ENCODE results near the gene PPP2R3C. TPM values are rescaled to one million over a fixed set of nuclear protein-coding genes. Genes with fewer than 3 reads are reported as not detected.

Gene PPP2R3C
- total RNA-seq, 2 experiments from 2014 or later: 33.3 to 38.6 TPM

- peaks cover 21% of the 10 kb centered on the region for H3K36me3 Mint-ChIP-seq (ENCODE audit: low read depth)
- H3K9me3 Mint-ChIP-seq (ENCODE audit: insufficient read depth): no peaks in the 10 kb centered on the region
- no peak overlapping the region for H3K4me3 Mint-ChIP-seq
- H3K27ac Mint-ChIP-seq: no peak overlapping the region
- ChIA-PET CTCF (interaction anchor here (1.5 to 2.1 kb wide), 2 partner anchors 8 to 267 kb away, joined by 4 to 16 read pairs; no protein-coding TSS in a partner anchor), POLR2A (no interaction called here)
- peaks cover 6% of the 10 kb centered on the region for H3K4me1 Mint-ChIP-seq (ENCODE audit: low read depth)
- ATAC-seq (no peak), DNase-seq (no peak)
- no peaks in the 10 kb centered on the region for H3K27me3 Mint-ChIP-seq (ENCODE audit: low read depth)
These were observed 27.4 kb upstream of the PPP2R3C start for GRCh38 chr14:35149239-35149638.

GRCh38 chr14:35147711-35148110 lies 25.9 kb upstream of the PPP2R3C start:
- no peak for ATAC-seq
- CTCF ChIA-PET: interaction anchor here (1.1 kb wide), 1 partner anchor 82 kb away, joined by 3 read pairs; no protein-coding TSS in a partner anchor

GRCh38 chr14:35147186-35147585 lies 25.4 kb upstream of the PPP2R3C start:
- CTCF ChIA-PET: interaction anchor here (1.2 to 1.4 kb wide), 2 partner anchors 83 to 256 kb away, joined by 3 to 4 read pairs; no protein-coding TSS in a partner anchor
- Mint-ChIP-seq H3K4me1 (ENCODE audit: low read depth) (peaks cover 3% of the 10 kb centered on the region), H3K27ac (no peak overlapping the region), H3K36me3 (ENCODE audit: low read depth) (peaks cover 19% of the 10 kb centered on the region), H3K9me3 (ENCODE audit: insufficient read depth) (no peaks in the 10 kb centered on the region), H3K27me3 (ENCODE audit: low read depth) (no peaks in the 10 kb centered on the region), H3K4me3 (no peak overlapping the region)
- no peak for DNase-seq
- ATAC-seq: no peak
- POLR2A ChIA-PET: no interaction called here

More at GRCh38 chr14:35147711-35148110, 25.9 kb upstream of the PPP2R3C start:
- H3K36me3 Mint-ChIP-seq (ENCODE audit: low read depth): peaks cover 19% of the 10 kb centered on the region
- no peak for DNase-seq
- no peak overlapping the region for H3K4me3 Mint-ChIP-seq
- no peaks in the 10 kb centered on the region for H3K9me3 Mint-ChIP-seq (ENCODE audit: insufficient read depth)
- H3K27me3 Mint-ChIP-seq (ENCODE audit: low read depth): no peaks in the 10 kb centered on the region
- peaks cover 3% of the 10 kb centered on the region for H3K4me1 Mint-ChIP-seq (ENCODE audit: low read depth)
- no peak overlapping the region for H3K27ac Mint-ChIP-seq
- POLR2A ChIA-PET: no interaction called here

- H3K36me3 Mint-ChIP-seq (ENCODE audit: low read depth): peaks cover 18% of the 10 kb centered on the region
- H3K27ac Mint-ChIP-seq: no peak overlapping the region
- H3K4me3 Mint-ChIP-seq: no peak overlapping the region
- H3K9me3 Mint-ChIP-seq (ENCODE audit: insufficient read depth): no peaks in the 10 kb centered on the region
- peaks cover 3% of the 10 kb centered on the region for H3K4me1 Mint-ChIP-seq (ENCODE audit: low read depth)
- DNase-seq (no peak), ATAC-seq (no peak)
- ChIA-PET CTCF (interaction anchor here (1.2 to 1.4 kb wide), 3 partner anchors 9 to 257 kb away, joined by 3 to 4 read pairs (median 4); no protein-coding TSS in a partner anchor), POLR2A (no interaction called here)
- H3K27me3 Mint-ChIP-seq (ENCODE audit: low read depth): no peaks in the 10 kb centered on the region
These were observed 24.9 kb upstream of the PPP2R3C start for GRCh38 chr14:35146711-35147149.

GRCh38 chr14:35144029-35144428 lies 22.2 kb upstream of the PPP2R3C start:
- ChIA-PET POLR2A (interaction anchor here (1.2 kb wide), 3 partner anchors 148 to 272 kb away, joined by 3 read pairs; partner anchors contain the start of gene PSMA6), CTCF (interaction anchor here (0.7 to 4.9 kb wide), 14 partner anchors 11 to 678 kb away, joined by 3 to 123 read pairs (median 4); no protein-coding TSS in a partner anchor)
- H3K4me1 Mint-ChIP-seq (ENCODE audit: low read depth): peaks cover 1% of the 10 kb centered on the region
- H3K9me3 Mint-ChIP-seq (ENCODE audit: insufficient read depth): no peaks in the 10 kb centered on the region
- peaks cover 12% of the 10 kb centered on the region for H3K36me3 Mint-ChIP-seq (ENCODE audit: low read depth)
- H3K4me3 Mint-ChIP-seq: no peak overlapping the region
- no peak for DNase-seq
- no peak overlapping the region for H3K27ac Mint-ChIP-seq
- no peak for ATAC-seq
- H3K27me3 Mint-ChIP-seq (ENCODE audit: low read depth): no peaks in the 10 kb centered on the region

- peaks cover 4% of the 10 kb centered on the region for H3K4me1 Mint-ChIP-seq (ENCODE audit: low read depth)
- POLR2A ChIA-PET: interaction anchor here (1.5 to 2.1 kb wide), 3 partner anchors 263 to 275 kb away, joined by 4 to 10 read pairs (median 9); partner anchors contain the start of gene NFKBIA
- CTCF ChIA-PET: interaction anchor here (0.7 to 5.6 kb wide), 43 partner anchors 9 to 680 kb away, joined by 3 to 123 read pairs (median 5); partner anchors contain the start of genes NFKBIA, PRORP and PSMA6
- ATAC-seq (no peak), DNase-seq (no peak)
- H3K36me3 Mint-ChIP-seq (ENCODE audit: low read depth): peaks cover 12% of the 10 kb centered on the region
- H3K27me3 Mint-ChIP-seq (ENCODE audit: low read depth): no peaks in the 10 kb centered on the region
- H3K4me3 Mint-ChIP-seq: no peak overlapping the region
- no peak overlapping the region for H3K27ac Mint-ChIP-seq
- H3K9me3 Mint-ChIP-seq (ENCODE audit: insufficient read depth): no peaks in the 10 kb centered on the region
These were observed 19.2 kb upstream of the PPP2R3C start for GRCh38 chr14:35140718-35141581.

GRCh38 chr14:35138585-35138984 lies 16.8 kb upstream of the PPP2R3C start:
- peaks cover 30% of the 10 kb centered on the region for H3K36me3 Mint-ChIP-seq (ENCODE audit: low read depth)

GRCh38 chr14:35134329-35135123 lies 12.7 kb upstream of the PPP2R3C start:
- ChIA-PET CTCF (interaction anchor here (0.8 to 1.3 kb wide), 5 partner anchors 8 to 553 kb away, joined by 3 to 4 read pairs (median 3); no protein-coding TSS in a partner anchor), POLR2A (interaction anchor here (0.6 to 1.9 kb wide), 3 partner anchors 12 to 282 kb away, joined by 3 to 12 read pairs (median 7); partner anchors contain the start of genes NFKBIA, PPP2R3C and PRORP)
- no peaks in the 10 kb centered on the region for H3K9me3 Mint-ChIP-seq (ENCODE audit: insufficient read depth)
- no peaks in the 10 kb centered on the region for H3K27me3 Mint-ChIP-seq (ENCODE audit: low read depth)
- no peak overlapping the region for H3K4me3 Mint-ChIP-seq
- DNase-seq (no peak), ATAC-seq (no peak)
- H3K27ac Mint-ChIP-seq: peak overlapping the region; percentile 23
- H3K36me3 Mint-ChIP-seq (ENCODE audit: low read depth): peaks cover 45% of the 10 kb centered on the region
- peaks cover 5% of the 10 kb centered on the region for H3K4me1 Mint-ChIP-seq (ENCODE audit: low read depth)

More at GRCh38 chr14:35138585-35138984, 16.8 kb upstream of the PPP2R3C start:
- Mint-ChIP-seq H3K27me3 (ENCODE audit: low read depth) (no peaks in the 10 kb centered on the region), H3K27ac (no peak overlapping the region), H3K4me1 (ENCODE audit: low read depth) (peaks cover 5% of the 10 kb centered on the region), H3K9me3 (ENCODE audit: insufficient read depth) (no peaks in the 10 kb centered on the region), H3K4me3 (no peak overlapping the region)
- POLR2A ChIA-PET: no interaction called here
- CTCF ChIA-PET: interaction anchor here (5.6 kb wide), 1 partner anchor 266 kb away, joined by 67 read pairs; the partner anchor contains the start of gene NFKBIA
- no peak for DNase-seq
- no peak for ATAC-seq

- H3K4me3 Mint-ChIP-seq: no peak overlapping the region
- no peaks in the 10 kb centered on the region for H3K27me3 Mint-ChIP-seq (ENCODE audit: low read depth)
- DNase-seq (no peak), ATAC-seq (no peak)
- H3K27ac Mint-ChIP-seq: peak overlapping the region; percentile 23
- CTCF ChIA-PET: interaction anchor here (1.0 to 1.3 kb wide), 4 partner anchors 9 to 288 kb away, joined by 3 to 4 read pairs (median 4); no protein-coding TSS in a partner anchor
- no peaks in the 10 kb centered on the region for H3K9me3 Mint-ChIP-seq (ENCODE audit: insufficient read depth)
- peaks cover 49% of the 10 kb centered on the region for H3K36me3 Mint-ChIP-seq (ENCODE audit: low read depth)
- POLR2A ChIA-PET: interaction anchor here (0.6 to 1.9 kb wide), 3 partner anchors 12 to 283 kb away, joined by 3 to 12 read pairs (median 7); partner anchors contain the start of genes NFKBIA, PPP2R3C and PRORP
- H3K4me1 Mint-ChIP-seq (ENCODE audit: low read depth): peaks cover 5% of the 10 kb centered on the region
These were observed 11.9 kb upstream of the PPP2R3C start for GRCh38 chr14:35133542-35134328.

- Mint-ChIP-seq H3K4me3 (peak overlapping the region; percentile 98), H3K36me3 (ENCODE audit: low read depth) (peaks cover 39% of the 10 kb centered on the region), H3K4me1 (ENCODE audit: low read depth) (peaks cover 60% of the 10 kb centered on the region), H3K9me3 (ENCODE audit: insufficient read depth) (no peaks in the 10 kb centered on the region), H3K27ac (no peak overlapping the region), H3K27me3 (ENCODE audit: low read depth) (no peaks in the 10 kb centered on the region)
- no peak for ATAC-seq
- no peak for DNase-seq
- CTCF ChIA-PET: interaction anchor here (0.9 to 3.3 kb wide), 6 partner anchors 16 to 292 kb away, joined by 3 to 15 read pairs (median 8); partner anchors contain the start of gene NFKBIA
- POLR2A ChIA-PET: interaction anchor here (0.6 to 3.0 kb wide), 2 partner anchors 94 to 280 kb away, joined by 4 to 34 read pairs; partner anchors contain the start of gene NFKBIA
These were observed 2.3 kb upstream of the PPP2R3C start for GRCh38 chr14:35124127-35124526.
